Stimulated activated CD4-positive, alpha-beta T cell treated with anti-CD3 and anti-CD28 coated beads, Interleukin-1b, Interleukin-23, amount 100 ng/mL, for 4 hours (primary cell): ENCODE data around the gene SLC51B.
"Not testable (repeated sequence)": the region's sequence is repeated elsewhere in the genome, so short reads cannot be mapped to it uniquely, and the experiment has no call there.

Source experiments
- DNase-seq, 2 donors: peaks; one replicate each; pipeline ENCODE4 v3.0.0-alpha.2; 2020; ENCODE audit warnings: low read depth in 2 of 2

SLC51B gene

GRCh38 chr15:65083262-65083701 is 38.1 kb downstream of the SLC51B start:
- no peak for DNase-seq

- no peak for DNase-seq
Observed at GRCh38 chr15:65084500-65085206, 39.5 kb downstream of the SLC51B start.

- no peak for DNase-seq
Observed at GRCh38 chr15:65085207-65085753, 40.1 kb downstream of the SLC51B start.

GRCh38 chr15:65085990-65086679 is 40.9 kb downstream of the SLC51B start:
- DNase-seq = no peak

- no peak for DNase-seq
Observed at GRCh38 chr15:65086680-65087111, 41.5 kb downstream of the SLC51B start.

- no peak for DNase-seq
Observed at GRCh38 chr15:65087411-65087810, 42.2 kb downstream of the SLC51B start.

GRCh38 chr15:65087873-65088642 is 42.9 kb downstream of the SLC51B start:
- no peak for DNase-seq

- no peak for DNase-seq
Observed at GRCh38 chr15:65088643-65089021, 43.4 kb downstream of the SLC51B start.

GRCh38 chr15:65089206-65089824 is 44.1 kb downstream of the SLC51B start:
- DNase-seq = no peak

- DNase-seq = no peak
Observed at GRCh38 chr15:65091946-65092770, 47.0 kb downstream of the SLC51B start.

- no peak for DNase-seq
Observed at GRCh38 chr15:65092911-65093792, 48.0 kb downstream of the SLC51B start.

- not testable (repeated sequence) for DNase-seq
Observed at GRCh38 chr15:65093793-65094170, 48.6 kb downstream of the SLC51B start.

- DNase-seq = no peak
Observed at GRCh38 chr15:65094294-65094995, 49.3 kb downstream of the SLC51B start.

- DNase-seq = no peak
Observed at GRCh38 chr15:65095011-65095746, 50.0 kb downstream of the SLC51B start.

- no peak for DNase-seq
Observed at GRCh38 chr15:65095747-65096104, 50.5 kb downstream of the SLC51B start.

GRCh38 chr15:65096481-65097385 is 51.5 kb downstream of the SLC51B start:
- DNase-seq = no peak

- DNase-seq = no peak
Observed at GRCh38 chr15:65097651-65098263, 52.6 kb downstream of the SLC51B start.
